B cell (primary cell): Measurements from ENCODE around the gene PRXL2A. TPM values are rescaled to one million over a fixed set of nuclear protein-coding genes. Genes with fewer than 3 reads are reported as not detected.

ENCODE experiments used
- ATAC-seq: fragments of 200-7000 bp; cut with Tn5 transposase; one replicate; pipeline ENCODE4 v1.10.0; 2021; ENCODE audit warnings: low read depth, mild to moderate bottlenecking, moderate number of reproducible peaks, moderate library complexity
- CTCF ChIA-PET: fragments of 350-600 bp; sonication (Branson Sonifier 250); formaldehyde crosslinking; loops from one replicate; lab custom pipeline; 2021; ENCODE audit warnings: antibody characterized with exemption, inconsistent platforms; lab: Charles Lee
- POLR2A ChIA-PET: fragments of 350-600 bp; sonication (Branson Sonifier 250); formaldehyde crosslinking; loops from one replicate; lab custom pipeline; 2021; ENCODE audit warnings: antibody characterized with exemption; lab: Charles Lee
- DNase-seq: peaks from one replicate; pipeline ENCODE4 v3.0.0; 2013
- H2AFZ ChIP-seq: 2 replicates; pipeline ENCODE4 v1.6.1; 2012; ENCODE audit warnings: mild to moderate bottlenecking, low read depth, low read length; ENCODE audit not compliant: insufficient read depth, poor library complexity, severe bottlenecking
- H3K27ac ChIP-seq, 2 donors: 1 replicate in 1 of 2; 2 replicates in 1 of 2; pipeline ENCODE4 v1.5.1; 2012 to 2013; ENCODE audit warnings: low read length in 2 of 2, mild to moderate bottlenecking in 2 of 2, moderate library complexity in 1 of 2
- H3K27me3 ChIP-seq, 4 experiments: fragments of 200-600 bp in 1 of 4; sonication (generic) in 1 of 4; replicated peaks in 1 of 4; 1 replicate in 2 of 4; 2 replicates in 2 of 4; pipeline versions ENCODE4 v1.6.1 to v1.7.0; 2013 to 2016; ENCODE audit warnings: low read length in 3 of 4, mild to moderate bottlenecking in 2 of 4, mixed read lengths in 1 of 4, moderate library complexity in 1 of 4; ENCODE audit not compliant: insufficient read depth in 4 of 4, control insufficient read depth in 3 of 4; ENCODE audit errors: control extremely low read depth in 1 of 4
- H3K36me3 ChIP-seq, 2 experiments: replicated peaks in 1 of 2; 1 replicate in 1 of 2; 2 replicates in 1 of 2; pipeline versions ENCODE4 v1.6.1 to v1.7.1; 2013; ENCODE audit warnings: low read length in 1 of 2; ENCODE audit not compliant: insufficient read depth in 2 of 2, control insufficient read depth in 1 of 2; ENCODE audit errors: control extremely low read depth in 1 of 2, extremely low read depth in 1 of 2
- H3K4me1 ChIP-seq, 2 donors: fragments of 200-600 bp in 1 of 2; sonication (generic) in 1 of 2; 1 replicate in 1 of 2; 2 replicates in 1 of 2; pipeline versions ENCODE4 v1.5.1 to v1.6.1; 2013 to 2017; ENCODE audit warnings: low read length in 2 of 2; ENCODE audit not compliant: control insufficient read depth in 2 of 2, insufficient read depth in 2 of 2
- H3K4me2 ChIP-seq: replicated peaks from 2 replicates; pipeline ENCODE3; 2012; ENCODE audit warnings: mild to moderate bottlenecking, low read depth, low read length; ENCODE audit not compliant: poor library complexity, severe bottlenecking
- H3K4me3 ChIP-seq, 5 experiments: fragments of 200-600 bp in 1 of 5; sonication (generic) in 1 of 5; 1 replicate in 3 of 5; 2 replicates in 2 of 5; pipeline versions ENCODE4 v1.5.1 to v1.7.0; 2011 to 2016; ENCODE audit warnings: low read length in 4 of 5, mild to moderate bottlenecking in 4 of 5, low read depth in 2 of 5, control low read depth in 1 of 5, moderate library complexity in 1 of 5; ENCODE audit not compliant: insufficient read depth in 1 of 5; ENCODE audit errors: control extremely low read depth in 1 of 5, extremely low read depth in 1 of 5
- H3K79me2 ChIP-seq: fragments of 200-600 bp; sonication (generic); one replicate; pipeline ENCODE4 v1.6.0; 2016; ENCODE audit warnings: low read length; ENCODE audit not compliant: control insufficient read depth, insufficient read depth
- H3K9ac ChIP-seq: fragments of 200-600 bp; sonication (generic); 2 replicates; pipeline ENCODE4 v1.6.1; 2017; ENCODE audit warnings: mild to moderate bottlenecking, low read length, moderate library complexity
- H3K9me3 ChIP-seq, 3 donors: one replicate each; pipeline versions ENCODE4 v1.6.1 to v1.7.1; 2013; ENCODE audit warnings: low read length in 2 of 3; ENCODE audit not compliant: control insufficient read depth in 2 of 3, insufficient read depth in 1 of 3; ENCODE audit errors: control extremely low read depth in 1 of 3
- H4K20me1 ChIP-seq: 2 replicates; pipeline ENCODE4 v1.6.0; 2012; ENCODE audit warnings: mild to moderate bottlenecking, low read length; ENCODE audit not compliant: insufficient read depth, control insufficient read depth, poor library complexity, severe bottlenecking
- H3K27ac Mint-ChIP-seq: one replicate; pipeline ENCODE4 v1.8.0; 2021; ENCODE audit warnings: mixed read lengths
- H3K27me3 Mint-ChIP-seq: one replicate; pipeline ENCODE4 v1.8.0; 2021; ENCODE audit warnings: mixed read lengths
- H3K4me1 Mint-ChIP-seq: one replicate; pipeline ENCODE4 v1.8.0; 2021; ENCODE audit warnings: mixed read lengths
- H3K4me3 Mint-ChIP-seq: one replicate; pipeline ENCODE4 v1.8.0; 2021; ENCODE audit warnings: mixed read lengths
- H3K9me3 Mint-ChIP-seq: one replicate; pipeline ENCODE4 v1.8.0; 2022; ENCODE audit warnings: mixed read lengths; ENCODE audit not compliant: insufficient read depth
- WGBS: methylation state at CpG from one replicate; pipeline ENCODE4 v1.1.5; 2013; ENCODE audit warnings: missing lambda C conversion rate; ENCODE audit not compliant: insufficient coverage; 5-methylcytosine and 5-hydroxymethylcytosine counted together
- intact Hi-C: fragments of 100-400 bp; cut with micrococcal nuclease; formaldehyde crosslinking; loops from one replicate; pipeline ENCODE4 v1.10.0; 2022
- polyA plus RNA-seq: library from polyadenylated mRNA; depleted of rRNA; stranded (reverse); fragments of >200 nt; gene quantifications from 2 replicates; pipeline ENCODE4 v1.2.3, GENCODE V29; 2012
- total RNA-seq, 2 donors: library from RNA; stranded (reverse); fragments of 120-200 nt in 1 of 2; gene quantifications; 1 replicate in 1 of 2; 2 replicates in 1 of 2; pipeline versions ENCODE4 v1.2.3 to v1.2.4, GENCODE V29; 2013 to 2022
- TF ChIP-seq, protein P1 (sequence below): fragments of 200-600 bp; IDR thresholded peaks from one replicate; pipeline ENCODE4 v1.8.0; 2022; ENCODE audit warnings: antibody characterized with exemption, mild to moderate bottlenecking

The PRXL2A gene
- total and polyA plus RNA-seq, 2 donors (not counting 1 experiment from before 2014, with no cell fraction given): 2.8 to 9.4 TPM

DNA sequence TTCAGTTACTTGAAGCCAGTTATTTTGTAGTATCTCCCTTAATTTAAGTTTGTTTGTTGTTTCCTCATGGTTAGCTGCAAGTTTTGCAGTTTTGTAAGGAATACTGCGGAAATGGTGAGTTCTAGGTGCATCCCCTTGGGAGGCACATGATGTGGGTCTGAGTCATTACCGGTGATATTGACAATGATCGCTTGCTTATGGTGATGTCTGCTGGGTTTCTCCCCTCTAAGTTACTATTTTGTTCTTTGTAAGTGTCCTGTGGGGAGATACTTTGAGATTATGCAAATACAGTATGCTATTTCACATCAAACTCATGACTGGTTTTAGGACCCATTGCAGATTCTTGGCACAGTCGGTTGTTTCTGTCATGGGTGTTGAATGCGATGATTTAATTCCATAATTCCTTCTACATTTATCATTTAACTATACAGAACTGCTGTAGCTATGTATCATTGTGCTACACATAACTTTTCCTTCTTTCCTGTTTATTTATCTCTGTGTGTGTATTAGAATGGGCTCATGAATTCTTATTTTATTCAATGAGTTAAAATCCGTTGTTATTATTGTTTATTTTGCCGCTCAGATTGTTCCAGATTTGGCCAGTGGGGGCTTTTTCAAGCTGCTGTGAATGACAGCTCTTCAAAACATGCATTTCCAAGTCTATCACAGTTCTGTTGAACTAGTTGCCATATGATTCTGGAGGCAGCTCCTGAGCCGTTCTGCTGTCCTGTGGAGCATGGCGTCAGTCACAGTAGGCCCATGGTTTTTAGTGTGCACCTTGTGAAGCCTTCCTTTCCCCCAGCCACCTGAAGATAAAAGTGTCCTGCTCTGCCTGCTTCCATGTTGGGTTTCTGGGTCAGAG is 64.1 kb downstream of the PRXL2A start:
- peak; percentile 88 for ATAC-seq
- Histone ChIP-seq H3K27ac (peak overlapping the region; percentile 49 to 75), H3K36me3 (peaks cover 0 to 33% of the 10 kb centered on the region in 2 experiments), H3K4me3 (no peak overlapping the region), H3K27me3 (no peaks in the 10 kb centered on the region), H3K4me1 (peaks cover 41 to 48% of the 10 kb centered on the region in 2 donors), H3K79me2 (peaks cover 94% of the 10 kb centered on the region), H3K9me3 (peaks cover 0 to 2% (median under 1%) of the 10 kb centered on the region in 3 donors), H3K9ac (no peak overlapping the region), H2AFZ (no peak overlapping the region), H4K20me1 (peaks cover 56% of the 10 kb centered on the region), H3K4me2 (peak overlapping the region; percentile 34)
- intact Hi-C loops: loop anchor here (1.0 to 2.0 kb wide), 3 partner anchors 9 to 28 kb away; partner anchors contain the start of gene TSPAN14
- TF ChIP-seq, protein P1, sequence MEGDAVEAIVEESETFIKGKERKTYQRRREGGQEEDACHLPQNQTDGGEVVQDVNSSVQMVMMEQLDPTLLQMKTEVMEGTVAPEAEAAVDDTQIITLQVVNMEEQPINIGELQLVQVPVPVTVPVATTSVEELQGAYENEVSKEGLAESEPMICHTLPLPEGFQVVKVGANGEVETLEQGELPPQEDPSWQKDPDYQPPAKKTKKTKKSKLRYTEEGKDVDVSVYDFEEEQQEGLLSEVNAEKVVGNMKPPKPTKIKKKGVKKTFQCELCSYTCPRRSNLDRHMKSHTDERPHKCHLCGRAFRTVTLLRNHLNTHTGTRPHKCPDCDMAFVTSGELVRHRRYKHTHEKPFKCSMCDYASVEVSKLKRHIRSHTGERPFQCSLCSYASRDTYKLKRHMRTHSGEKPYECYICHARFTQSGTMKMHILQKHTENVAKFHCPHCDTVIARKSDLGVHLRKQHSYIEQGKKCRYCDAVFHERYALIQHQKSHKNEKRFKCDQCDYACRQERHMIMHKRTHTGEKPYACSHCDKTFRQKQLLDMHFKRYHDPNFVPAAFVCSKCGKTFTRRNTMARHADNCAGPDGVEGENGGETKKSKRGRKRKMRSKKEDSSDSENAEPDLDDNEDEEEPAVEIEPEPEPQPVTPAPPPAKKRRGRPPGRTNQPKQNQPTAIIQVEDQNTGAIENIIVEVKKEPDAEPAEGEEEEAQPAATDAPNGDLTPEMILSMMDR: no peak
- no peaks in the 10 kb centered on the region for H3K9me3 Mint-ChIP-seq
- 85% methylated on average over 2 of the region's 9 CpGs for WGBS
- peak overlapping the region; percentile 60 for H3K4me3 Mint-ChIP-seq
- H3K27me3 Mint-ChIP-seq: no peaks in the 10 kb centered on the region
- peak overlapping the region; percentile 89 for H3K27ac Mint-ChIP-seq
- DNase-seq: peak; percentile 63
- ChIA-PET CTCF (interaction anchor here (0.5 to 6.9 kb wide), 7 partner anchors 9 to 53 kb away, joined by 4 to 51 read pairs (median 8); no protein-coding TSS in a partner anchor), POLR2A (interaction anchor here (0.7 to 2.5 kb wide), 4 partner anchors 9 to 33 kb away, joined by 3 to 13 read pairs (median 6); partner anchors contain the start of gene TSPAN14)
- peaks cover 61% of the 10 kb centered on the region for H3K4me1 Mint-ChIP-seq
